Measurements from ENCODE around the gene ZMYM1. TPM values are rescaled to one million over a fixed set of nuclear protein-coding genes. Genes with fewer than 3 reads are reported as not detected.
"Not testable (repeated sequence)": the region's sequence is repeated elsewhere in the genome, so short reads cannot be mapped to it uniquely, and the experiment has no call there.

ZMYM1 gene
- total RNA-seq, 1 experiment from 2014 or later, result 29.4 TPM

DNA sequence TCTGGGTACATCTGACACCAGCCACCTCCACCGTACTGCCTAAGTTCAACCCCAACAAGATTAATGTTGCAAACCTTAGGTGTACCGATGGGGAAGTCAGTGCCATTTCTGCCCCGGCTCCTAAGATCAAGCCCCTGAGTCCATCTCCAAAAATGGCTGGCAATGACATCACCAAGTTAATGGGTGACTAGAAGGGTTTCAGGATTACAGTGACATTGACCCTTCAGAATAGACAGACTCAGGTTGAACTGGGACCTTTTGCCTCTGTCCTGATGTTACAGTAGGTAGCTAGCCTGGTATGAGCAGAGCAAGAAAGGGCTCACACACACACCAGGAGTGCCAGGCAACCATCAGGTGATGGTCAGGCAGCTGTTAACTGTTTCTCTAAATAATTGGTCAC, 25.8 kb upstream of the ZMYM1 start:
- Histone ChIP-seq H3K23ac (ENCODE audit: insufficient read length, low read depth, low read length) (no peak overlapping the region), H3K79me2 (ENCODE audit: insufficient read depth, low read length) (no peaks in the 10 kb centered on the region), H2BK20ac (ENCODE audit: low read depth, low read length, poor library complexity, severe bottlenecking) (no peak overlapping the region), H2AFZ (ENCODE audit: low read length) (no peak overlapping the region), H3K56ac (ENCODE audit: insufficient read length, low read depth, low read length) (no peak overlapping the region), H3K9ac (ENCODE audit: extremely low read depth, insufficient read length, low read length) (no peak overlapping the region), H3K23me2 (ENCODE audit: insufficient read length, low read depth, low read length, poor library complexity, severe bottlenecking) (no peaks in the 10 kb centered on the region), H3K4me1 (ENCODE audit: insufficient read depth, low read length) (no peaks in the 10 kb centered on the region), H3T11ph (ENCODE audit: low read length) (no peak overlapping the region), H4K8ac (replicated peaks; ENCODE audit: insufficient read length, low read depth, low read length) (no peak overlapping the region), H3K4ac (ENCODE audit: low read depth, low read length) (no peak overlapping the region), H4K5ac (ENCODE audit: insufficient read length, low read depth, low read length) (no peak overlapping the region), H3K27ac (ENCODE audit: insufficient read length, low read depth, low read length) (no peak overlapping the region), H2AK5ac (ENCODE audit: insufficient read length, low read length) (no peak overlapping the region), H3K27me3 (ENCODE audit: insufficient read depth, low read length) (no peaks in the 10 kb centered on the region), H2BK5ac (ENCODE audit: insufficient read length, low read length) (no peak overlapping the region), H2BK120ac (ENCODE audit: low read depth, low read length, poor library complexity, severe bottlenecking) (no peak overlapping the region), H3K14ac (ENCODE audit: insufficient read depth, low read length) (no peak overlapping the region), H3K79me1 (ENCODE audit: insufficient read depth, low read depth, low read length, poor library complexity, severe bottlenecking) (no peaks in the 10 kb centered on the region), H2BK15ac (ENCODE audit: low read depth, low read length) (no peak overlapping the region), H2BK12ac (ENCODE audit: insufficient read length, low read depth, low read length) (no peak overlapping the region), H3K18ac (ENCODE audit: insufficient read length, low read depth, low read length) (no peak overlapping the region), H3K4me2 (ENCODE audit: insufficient read depth, insufficient read length, low read length) (no peak overlapping the region), H3K9me3 (ENCODE audit: control insufficient read depth, low read depth, low read length) (peaks cover 4% of the 10 kb centered on the region), H4K91ac (ENCODE audit: insufficient read length, low read depth, low read length) (no peak overlapping the region), H4K20me1 (ENCODE audit: control insufficient read depth, insufficient read depth, insufficient read length) (no peaks in the 10 kb centered on the region)
- TF ChIP-seq, protein P1, sequence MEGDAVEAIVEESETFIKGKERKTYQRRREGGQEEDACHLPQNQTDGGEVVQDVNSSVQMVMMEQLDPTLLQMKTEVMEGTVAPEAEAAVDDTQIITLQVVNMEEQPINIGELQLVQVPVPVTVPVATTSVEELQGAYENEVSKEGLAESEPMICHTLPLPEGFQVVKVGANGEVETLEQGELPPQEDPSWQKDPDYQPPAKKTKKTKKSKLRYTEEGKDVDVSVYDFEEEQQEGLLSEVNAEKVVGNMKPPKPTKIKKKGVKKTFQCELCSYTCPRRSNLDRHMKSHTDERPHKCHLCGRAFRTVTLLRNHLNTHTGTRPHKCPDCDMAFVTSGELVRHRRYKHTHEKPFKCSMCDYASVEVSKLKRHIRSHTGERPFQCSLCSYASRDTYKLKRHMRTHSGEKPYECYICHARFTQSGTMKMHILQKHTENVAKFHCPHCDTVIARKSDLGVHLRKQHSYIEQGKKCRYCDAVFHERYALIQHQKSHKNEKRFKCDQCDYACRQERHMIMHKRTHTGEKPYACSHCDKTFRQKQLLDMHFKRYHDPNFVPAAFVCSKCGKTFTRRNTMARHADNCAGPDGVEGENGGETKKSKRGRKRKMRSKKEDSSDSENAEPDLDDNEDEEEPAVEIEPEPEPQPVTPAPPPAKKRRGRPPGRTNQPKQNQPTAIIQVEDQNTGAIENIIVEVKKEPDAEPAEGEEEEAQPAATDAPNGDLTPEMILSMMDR (conservative IDR thresholded peaks at IDR 0.05), result no peak
- DNase-seq, result no peak
- Mint-ChIP-seq H3K4me3 (no peak overlapping the region), H3K27ac (no peak overlapping the region), H3K36me3 (ENCODE audit: insufficient read depth in 1 of 3, low read depth in 3 of 3) (peaks cover 2 to 4% (median 3%) of the 10 kb centered on the region in 3 experiments; a peak in 5 of 7 replicates), H3K4me1 (peaks cover 2 to 3% of the 10 kb centered on the region in 2 experiments; a peak in 3 of 4 replicates), H3K27me3 (ENCODE audit: low read depth) (peaks cover 36% of the 10 kb centered on the region), H3K9me3 (peaks cover 6 to 16% of the 10 kb centered on the region in 2 experiments)
- no CpG with 5 or more reads among the region's 3 CpGs for WGBS (ENCODE audit: extremely low coverage, insufficient read length, low lambda C conversion rate)

- not testable (repeated sequence) for H3K27me3 ChIP-seq (ENCODE audit: insufficient read depth, low read length); H3K9ac ChIP-seq (ENCODE audit: extremely low read depth, insufficient read length, low read length); H3K18ac ChIP-seq (ENCODE audit: insufficient read length, low read depth, low read length); H3K4me1 ChIP-seq (ENCODE audit: insufficient read depth, low read length); H3K4me3 Mint-ChIP-seq; H4K20me1 ChIP-seq (ENCODE audit: control insufficient read depth, insufficient read depth, insufficient read length); H3K4me1 Mint-ChIP-seq; H3K79me1 ChIP-seq (ENCODE audit: insufficient read depth, low read depth, low read length, poor library complexity, severe bottlenecking); H3K23me2 ChIP-seq (ENCODE audit: insufficient read length, low read depth, low read length, poor library complexity, severe bottlenecking); H2BK12ac ChIP-seq (ENCODE audit: insufficient read length, low read depth, low read length); H3K23ac ChIP-seq (ENCODE audit: insufficient read length, low read depth, low read length); H3K9me3 ChIP-seq (ENCODE audit: control insufficient read depth, low read depth, low read length); H3T11ph ChIP-seq (ENCODE audit: low read length); H4K91ac ChIP-seq (ENCODE audit: insufficient read length, low read depth, low read length); H2BK120ac ChIP-seq (ENCODE audit: low read depth, low read length, poor library complexity, severe bottlenecking); H3K36me3 Mint-ChIP-seq (ENCODE audit: insufficient read depth in 1 of 3, low read depth in 3 of 3); H2BK15ac ChIP-seq (ENCODE audit: low read depth, low read length); H4K8ac ChIP-seq (replicated peaks; ENCODE audit: insufficient read length, low read depth, low read length); H2BK5ac ChIP-seq (ENCODE audit: insufficient read length, low read length); H2AFZ ChIP-seq (ENCODE audit: low read length); H2AK5ac ChIP-seq (ENCODE audit: insufficient read length, low read length); H4K5ac ChIP-seq (ENCODE audit: insufficient read length, low read depth, low read length); H3K4me2 ChIP-seq (ENCODE audit: insufficient read depth, insufficient read length, low read length); H3K27ac ChIP-seq (ENCODE audit: insufficient read length, low read depth, low read length); H3K79me2 ChIP-seq (ENCODE audit: insufficient read depth, low read length); DNase-seq; H3K56ac ChIP-seq (ENCODE audit: insufficient read length, low read depth, low read length); H3K14ac ChIP-seq (ENCODE audit: insufficient read depth, low read length); H3K27ac Mint-ChIP-seq; H2BK20ac ChIP-seq (ENCODE audit: low read depth, low read length, poor library complexity, severe bottlenecking); H3K4ac ChIP-seq (ENCODE audit: low read depth, low read length)
- peaks cover 12 to 23% of the 10 kb centered on the region in 2 experiments for H3K9me3 Mint-ChIP-seq
- peaks cover 39% of the 10 kb centered on the region for H3K27me3 Mint-ChIP-seq (ENCODE audit: low read depth)
- no CpG with 5 or more reads among the region's 3 CpGs for WGBS (ENCODE audit: extremely low coverage, insufficient read length, low lambda C conversion rate)
These were observed 24.9 kb upstream of the ZMYM1 start for GRCh38 chr1:35054282-35054681.
